GM23338 (cell line): ENCODE measurements around the gene CDC34. TPM values are rescaled to one million over a fixed set of nuclear protein-coding genes. Genes with fewer than 3 reads are reported as not detected.

ENCODE experiments used
- ATAC-seq: fragments of 200-7000 bp; cut with Tn5 transposase; 3 replicates; pipeline ENCODE4 v1.9.1; 2020
- DNase-seq: peaks from one replicate; pipeline ENCODE4 v3.0.0-alpha.2; 2015; ENCODE audit warnings: low spot score
- H2AFZ ChIP-seq: fragments of 200-600 bp; sonication (generic); 2 replicates; pipeline ENCODE4 v1.8.0; 2016; ENCODE audit warnings: antibody characterized with exemption, mild to moderate bottlenecking, moderate library complexity
- H3F3A ChIP-seq: fragments of 200-600 bp; sonication (generic); replicated peaks from 2 replicates; pipeline ENCODE4 v1.8.0; 2017; ENCODE audit warnings: antibody characterized with exemption, mixed run types, low read depth
- H3K27ac ChIP-seq: fragments of 200-600 bp; sonication (generic); 2 replicates; pipeline ENCODE4 v1.6.1; 2016; ENCODE audit warnings: low read depth
- H3K27me3 ChIP-seq: fragments of 200-600 bp; sonication (generic); 2 replicates; pipeline ENCODE4 v1.8.0; 2016; ENCODE audit warnings: mild to moderate bottlenecking, mixed run types, moderate library complexity; ENCODE audit not compliant: insufficient read depth
- H3K36me3 ChIP-seq: fragments of 200-600 bp; sonication (generic); 2 replicates; pipeline ENCODE4 v1.8.0; 2016; ENCODE audit warnings: mild to moderate bottlenecking; ENCODE audit not compliant: insufficient read depth
- H3K4me1 ChIP-seq: fragments of 200-600 bp; sonication (generic); 2 replicates; pipeline ENCODE4 v1.8.0; 2016; ENCODE audit warnings: mild to moderate bottlenecking, moderate library complexity; ENCODE audit not compliant: insufficient read depth
- H3K4me2 ChIP-seq: fragments of 200-600 bp; sonication (generic); 2 replicates; pipeline ENCODE4 v1.7.1; 2017; ENCODE audit warnings: mixed run types
- H3K4me3 ChIP-seq: fragments of 200-600 bp; sonication (generic); 2 replicates; pipeline ENCODE4 v1.6.1; 2016; ENCODE audit warnings: mixed run types
- H3K79me2 ChIP-seq: fragments of 200-600 bp; sonication (generic); replicated peaks from 2 replicates; pipeline ENCODE4 v1.8.0; 2017; ENCODE audit warnings: mild to moderate bottlenecking; ENCODE audit not compliant: insufficient read depth
- H3K9me2 ChIP-seq: fragments of 200-600 bp; sonication (generic); 2 replicates; pipeline ENCODE4 v1.8.0; 2017; ENCODE audit not compliant: insufficient read depth
- H4K20me1 ChIP-seq: fragments of 200-600 bp; sonication (generic); replicated peaks from 2 replicates; pipeline ENCODE4 v1.8.0; 2017; ENCODE audit warnings: mild to moderate bottlenecking; ENCODE audit not compliant: insufficient read depth
- H3K27ac Mint-ChIP-seq: 2 replicates; pipeline ENCODE4 v1.8.0; 2020; ENCODE audit warnings: inconsistent platforms, mild to moderate bottlenecking, moderate library complexity, mixed read lengths
- H3K27me3 Mint-ChIP-seq: 3 replicates; pipeline ENCODE4 v1.8.0; 2022; ENCODE audit warnings: low read depth, mild to moderate bottlenecking, moderate library complexity, mixed read lengths, inconsistent platforms; ENCODE audit not compliant: insufficient read depth, poor library complexity
- H3K36me3 Mint-ChIP-seq: 3 replicates; pipeline ENCODE4 v1.8.0; 2021; ENCODE audit warnings: low read depth, mild to moderate bottlenecking, inconsistent platforms, moderate library complexity, mixed read lengths
- H3K4me1 Mint-ChIP-seq: 3 replicates; pipeline ENCODE4 v1.8.0; 2020; ENCODE audit warnings: mild to moderate bottlenecking, inconsistent platforms, mixed read lengths
- H3K4me3 Mint-ChIP-seq: 3 replicates; pipeline ENCODE4 v1.8.0; 2021; ENCODE audit warnings: moderate library complexity, mild to moderate bottlenecking, inconsistent platforms, mixed read lengths
- H3K9me3 Mint-ChIP-seq: 3 replicates; pipeline ENCODE4 v1.8.0; 2020; ENCODE audit warnings: moderate library complexity, mild to moderate bottlenecking, inconsistent platforms, mixed read lengths
- CTCF ChIP-seq, 2 experiments: fragments of 200-600 bp in 1 of 2; sonication (generic) in 1 of 2; conservative IDR thresholded peaks; 2 replicates each; pipeline versions ENCODE4 v1.5.1 to v1.6.1; 2016 to 2017; ENCODE audit warnings: antibody characterized with exemption in 2 of 2, low read depth in 2 of 2, mild to moderate bottlenecking in 2 of 2, moderate library complexity in 1 of 2
- EZH2 ChIP-seq: fragments of 200-600 bp; sonication (generic); IDR thresholded peaks from one replicate; pipeline ENCODE4 v1.8.0; 2017; ENCODE audit warnings: antibody characterized with exemption, mild to moderate bottlenecking, low read depth; ENCODE audit not compliant: unreplicated experiment
- EZH2phosphoT487 ChIP-seq: fragments of 200-600 bp; sonication (generic); IDR thresholded peaks from one replicate; pipeline ENCODE4 v1.8.1; 2018; ENCODE audit warnings: antibody characterized with exemption; ENCODE audit not compliant: unreplicated experiment
- JUNB ChIP-seq: IDR thresholded peaks from one replicate; pipeline ENCODE4 v1.6.1; 2016; ENCODE audit warnings: antibody characterized with exemption; ENCODE audit not compliant: unreplicated experiment
- NANOG ChIP-seq: IDR thresholded peaks from 2 replicates; pipeline ENCODE4 v1.6.1; 2016; ENCODE audit warnings: antibody characterized with exemption, borderline replicate concordance
- POLR2AphosphoS5 ChIP-seq: IDR thresholded peaks from 2 replicates; pipeline ENCODE4 v1.6.1; 2016; ENCODE audit warnings: antibody characterized with exemption, low read depth
- REST ChIP-seq: IDR thresholded peaks from one replicate; pipeline ENCODE4 v1.6.1; 2018; ENCODE audit warnings: antibody characterized with exemption; ENCODE audit not compliant: unreplicated experiment
- STAT1 ChIP-seq: IDR thresholded peaks from one replicate; pipeline ENCODE4 v1.6.1; 2016; ENCODE audit warnings: antibody characterized with exemption; ENCODE audit not compliant: unreplicated experiment
- ZNF331 ChIP-seq: fragments of 250-450 bp; sonication (Bioruptor Pico); IDR thresholded peaks from 2 replicates; pipeline ENCODE4 v1.5.0; 2020; ENCODE audit warnings: low read depth, mild to moderate bottlenecking, moderate library complexity
- polyA plus RNA-seq: library from polyadenylated mRNA; unstranded; fragments of >200 nt; fragmentation: Nextera tagmentation; extraction: Ambion mirVana; gene quantifications from 2 replicates; pipeline ENCODE4 v1.2.1, GENCODE V29; 2016
- total RNA-seq: library from RNA; depleted of rRNA; stranded (reverse); fragments of >200 nt; shearing (Covaris generic); gene quantifications from 2 replicates; pipeline ENCODE4 v1.2.3, GENCODE V29; 2014
- TF ChIP-seq, protein P1 (sequence below): IDR thresholded peaks from 2 replicates; pipeline ENCODE4 v1.6.1; 2016; ENCODE audit warnings: antibody characterized with exemption

Gene CDC34
- total and polyA plus RNA-seq, 2 experiments from 2014 or later, result 114 to 148 TPM

GRCh38 chr19:570937-571565 lies 39.5 kb downstream of the CDC34 start:
- Mint-ChIP-seq H3K4me1 (peaks cover 27% of the 10 kb centered on the region), H3K27me3 (peaks cover 36% of the 10 kb centered on the region), H3K9me3 (peaks cover 22% of the 10 kb centered on the region), H3K27ac (peak overlapping the region; percentile 95), H3K36me3 (peaks cover 43% of the 10 kb centered on the region), H3K4me3 (peak overlapping the region; percentile 83)
- TF ChIP-seq, protein P1, sequence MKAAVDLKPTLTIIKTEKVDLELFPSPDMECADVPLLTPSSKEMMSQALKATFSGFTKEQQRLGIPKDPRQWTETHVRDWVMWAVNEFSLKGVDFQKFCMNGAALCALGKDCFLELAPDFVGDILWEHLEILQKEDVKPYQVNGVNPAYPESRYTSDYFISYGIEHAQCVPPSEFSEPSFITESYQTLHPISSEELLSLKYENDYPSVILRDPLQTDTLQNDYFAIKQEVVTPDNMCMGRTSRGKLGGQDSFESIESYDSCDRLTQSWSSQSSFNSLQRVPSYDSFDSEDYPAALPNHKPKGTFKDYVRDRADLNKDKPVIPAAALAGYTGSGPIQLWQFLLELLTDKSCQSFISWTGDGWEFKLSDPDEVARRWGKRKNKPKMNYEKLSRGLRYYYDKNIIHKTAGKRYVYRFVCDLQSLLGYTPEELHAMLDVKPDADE, result no peak
- TF ChIP-seq EZH2, result no peak
- Histone ChIP-seq H3K27me3 (no peaks in the 10 kb centered on the region), H3K4me1 (peaks cover 18% of the 10 kb centered on the region), H4K20me1 (peaks cover 22% of the 10 kb centered on the region), H3F3A (peaks cover 15% of the 10 kb centered on the region), H3K4me3 (peak overlapping the region; percentile 96), H2AFZ (peak overlapping the region; percentile 14; the same call in 1 of the 2 replicates), H3K36me3 (no peaks in the 10 kb centered on the region), H3K79me2 (peaks cover 36% of the 10 kb centered on the region), H3K9me2 (no peaks in the 10 kb centered on the region), H3K4me2 (peak overlapping the region; percentile 89), H3K27ac (peak overlapping the region; percentile 97)
- DNase-seq (peak; percentile 77), ATAC-seq (peak; percentile 8)

- Histone ChIP-seq H3K27me3 (no peaks in the 10 kb centered on the region), H3K4me3 (peak overlapping the region; percentile 96), H3K4me2 (peak overlapping the region; percentile 89), H3K27ac (peak overlapping the region; percentile 97), H3F3A (peaks cover 15% of the 10 kb centered on the region), H3K4me1 (peaks cover 18% of the 10 kb centered on the region), H3K9me2 (no peaks in the 10 kb centered on the region), H4K20me1 (peaks cover 27% of the 10 kb centered on the region), H2AFZ (peak overlapping the region; percentile 14; the same call in 1 of the 2 replicates), H3K36me3 (no peaks in the 10 kb centered on the region), H3K79me2 (peaks cover 42% of the 10 kb centered on the region)
- Mint-ChIP-seq H3K4me1 (peaks cover 27% of the 10 kb centered on the region), H3K9me3 (peaks cover 18% of the 10 kb centered on the region), H3K36me3 (peaks cover 40% of the 10 kb centered on the region), H3K4me3 (peak overlapping the region; percentile 83), H3K27me3 (peaks cover 40% of the 10 kb centered on the region), H3K27ac (peak overlapping the region; percentile 95)
- peak; percentile 2; the same call in 2 of the 3 replicates for ATAC-seq
- peak; percentile 69 for DNase-seq
- TF ChIP-seq CTCF (conservative IDR thresholded peaks at IDR 0.05; ENCODE audit: low read depth in 2 of 2), result no peak
- TF ChIP-seq EZH2phosphoT487, result no peak
- no peak for TF ChIP-seq EZH2
- TF ChIP-seq NANOG, result no peak
- TF ChIP-seq ZNF331 (CRISPR knock-in tag), result no peak
- TF ChIP-seq REST, result no peak
- TF ChIP-seq STAT1, result no peak
- TF ChIP-seq POLR2AphosphoS5, result no peak
- no peak for TF ChIP-seq JUNB
Observed at GRCh38 chr19:571566-571974, 40.0 kb downstream of the CDC34 start.
